GM23338 (cell line): ENCODE measurements around the gene RHOH. TPM values are rescaled to one million over a fixed set of nuclear protein-coding genes. Genes with fewer than 3 reads are reported as not detected.

Source experiments
- ATAC-seq: fragments of 200-7000 bp; cut with Tn5 transposase; 3 replicates; pipeline ENCODE4 v1.9.1; 2020
- DNase-seq: peaks from one replicate; pipeline ENCODE4 v3.0.0-alpha.2; 2015; ENCODE audit warnings: low spot score
- H2AFZ ChIP-seq: fragments of 200-600 bp; sonication (generic); 2 replicates; pipeline ENCODE4 v1.8.0; 2016; ENCODE audit warnings: antibody characterized with exemption, mild to moderate bottlenecking, moderate library complexity
- H3F3A ChIP-seq: fragments of 200-600 bp; sonication (generic); replicated peaks from 2 replicates; pipeline ENCODE4 v1.8.0; 2017; ENCODE audit warnings: antibody characterized with exemption, mixed run types, low read depth
- H3K27ac ChIP-seq: fragments of 200-600 bp; sonication (generic); 2 replicates; pipeline ENCODE4 v1.6.1; 2016; ENCODE audit warnings: low read depth
- H3K27me3 ChIP-seq: fragments of 200-600 bp; sonication (generic); 2 replicates; pipeline ENCODE4 v1.8.0; 2016; ENCODE audit warnings: mild to moderate bottlenecking, mixed run types, moderate library complexity; ENCODE audit not compliant: insufficient read depth
- H3K36me3 ChIP-seq: fragments of 200-600 bp; sonication (generic); 2 replicates; pipeline ENCODE4 v1.8.0; 2016; ENCODE audit warnings: mild to moderate bottlenecking; ENCODE audit not compliant: insufficient read depth
- H3K4me1 ChIP-seq: fragments of 200-600 bp; sonication (generic); 2 replicates; pipeline ENCODE4 v1.8.0; 2016; ENCODE audit warnings: mild to moderate bottlenecking, moderate library complexity; ENCODE audit not compliant: insufficient read depth
- H3K4me2 ChIP-seq: fragments of 200-600 bp; sonication (generic); 2 replicates; pipeline ENCODE4 v1.7.1; 2017; ENCODE audit warnings: mixed run types
- H3K4me3 ChIP-seq: fragments of 200-600 bp; sonication (generic); 2 replicates; pipeline ENCODE4 v1.6.1; 2016; ENCODE audit warnings: mixed run types
- H3K79me2 ChIP-seq: fragments of 200-600 bp; sonication (generic); replicated peaks from 2 replicates; pipeline ENCODE4 v1.8.0; 2017; ENCODE audit warnings: mild to moderate bottlenecking; ENCODE audit not compliant: insufficient read depth
- H3K9me2 ChIP-seq: fragments of 200-600 bp; sonication (generic); 2 replicates; pipeline ENCODE4 v1.8.0; 2017; ENCODE audit not compliant: insufficient read depth
- H4K20me1 ChIP-seq: fragments of 200-600 bp; sonication (generic); replicated peaks from 2 replicates; pipeline ENCODE4 v1.8.0; 2017; ENCODE audit warnings: mild to moderate bottlenecking; ENCODE audit not compliant: insufficient read depth
- H3K27ac Mint-ChIP-seq: 2 replicates; pipeline ENCODE4 v1.8.0; 2020; ENCODE audit warnings: inconsistent platforms, mild to moderate bottlenecking, moderate library complexity, mixed read lengths
- H3K27me3 Mint-ChIP-seq: 3 replicates; pipeline ENCODE4 v1.8.0; 2022; ENCODE audit warnings: low read depth, mild to moderate bottlenecking, moderate library complexity, mixed read lengths, inconsistent platforms; ENCODE audit not compliant: insufficient read depth, poor library complexity
- H3K36me3 Mint-ChIP-seq: 3 replicates; pipeline ENCODE4 v1.8.0; 2021; ENCODE audit warnings: low read depth, mild to moderate bottlenecking, inconsistent platforms, moderate library complexity, mixed read lengths
- H3K4me1 Mint-ChIP-seq: 3 replicates; pipeline ENCODE4 v1.8.0; 2020; ENCODE audit warnings: mild to moderate bottlenecking, inconsistent platforms, mixed read lengths
- H3K4me3 Mint-ChIP-seq: 3 replicates; pipeline ENCODE4 v1.8.0; 2021; ENCODE audit warnings: moderate library complexity, mild to moderate bottlenecking, inconsistent platforms, mixed read lengths
- H3K9me3 Mint-ChIP-seq: 3 replicates; pipeline ENCODE4 v1.8.0; 2020; ENCODE audit warnings: moderate library complexity, mild to moderate bottlenecking, inconsistent platforms, mixed read lengths
- EZH2phosphoT487 ChIP-seq: fragments of 200-600 bp; sonication (generic); IDR thresholded peaks from one replicate; pipeline ENCODE4 v1.8.1; 2018; ENCODE audit warnings: antibody characterized with exemption; ENCODE audit not compliant: unreplicated experiment
- NANOG ChIP-seq: IDR thresholded peaks from 2 replicates; pipeline ENCODE4 v1.6.1; 2016; ENCODE audit warnings: antibody characterized with exemption, borderline replicate concordance
- POLR2AphosphoS5 ChIP-seq: IDR thresholded peaks from 2 replicates; pipeline ENCODE4 v1.6.1; 2016; ENCODE audit warnings: antibody characterized with exemption, low read depth
- REST ChIP-seq: IDR thresholded peaks from one replicate; pipeline ENCODE4 v1.6.1; 2018; ENCODE audit warnings: antibody characterized with exemption; ENCODE audit not compliant: unreplicated experiment
- STAT1 ChIP-seq: IDR thresholded peaks from one replicate; pipeline ENCODE4 v1.6.1; 2016; ENCODE audit warnings: antibody characterized with exemption; ENCODE audit not compliant: unreplicated experiment
- ZNF114 ChIP-seq: fragments of 250-450 bp; sonication (Bioruptor Pico); IDR thresholded peaks from 2 replicates; pipeline ENCODE4 v1.5.0; 2020; ENCODE audit warnings: mild to moderate bottlenecking, moderate library complexity
- ZNF331 ChIP-seq: fragments of 250-450 bp; sonication (Bioruptor Pico); IDR thresholded peaks from 2 replicates; pipeline ENCODE4 v1.5.0; 2020; ENCODE audit warnings: low read depth, mild to moderate bottlenecking, moderate library complexity
- ZNF462 ChIP-seq: fragments of 250-450 bp; sonication (Bioruptor Pico); IDR thresholded peaks from 2 replicates; pipeline ENCODE4 v1.5.0; 2020; ENCODE audit warnings: mild to moderate bottlenecking, moderate library complexity
- polyA plus RNA-seq: library from polyadenylated mRNA; unstranded; fragments of >200 nt; fragmentation: Nextera tagmentation; extraction: Ambion mirVana; gene quantifications from 2 replicates; pipeline ENCODE4 v1.2.1, GENCODE V29; 2016
- total RNA-seq: library from RNA; depleted of rRNA; stranded (reverse); fragments of >200 nt; shearing (Covaris generic); gene quantifications from 2 replicates; pipeline ENCODE4 v1.2.3, GENCODE V29; 2014

The RHOH gene
- total and polyA plus RNA-seq, 2 experiments from 2014 or later = 2.2 to 3.7 TPM

- H3K79me2 ChIP-seq = no peaks in the 10 kb centered on the region
- no peak overlapping the region for H3K27ac ChIP-seq
- Mint-ChIP-seq H3K4me1 (peaks cover 20% of the 10 kb centered on the region), H3K36me3 (no peaks in the 10 kb centered on the region; the same call in 2 of the 3 replicates), H3K27ac (no peak overlapping the region), H3K4me3 (no peak overlapping the region), H3K27me3 (peaks cover 2% of the 10 kb centered on the region), H3K9me3 (no peaks in the 10 kb centered on the region)
- no peak for DNase-seq
- H3K4me1 ChIP-seq = peaks cover 8% of the 10 kb centered on the region
- no peaks in the 10 kb centered on the region for H3K36me3 ChIP-seq
- H3K4me2 ChIP-seq = no peak overlapping the region
- H3F3A ChIP-seq = no peaks in the 10 kb centered on the region
- TF ChIP-seq NANOG = no peak
- TF ChIP-seq EZH2phosphoT487 = no peak
- no peak for TF ChIP-seq ZNF114
- no peak for TF ChIP-seq ZNF331 (CRISPR knock-in tag)
- no peak for TF ChIP-seq REST
- no peaks in the 10 kb centered on the region for H4K20me1 ChIP-seq
- no peak overlapping the region for H2AFZ ChIP-seq
- H3K9me2 ChIP-seq = no peaks in the 10 kb centered on the region
- no peak overlapping the region for H3K4me3 ChIP-seq
- ATAC-seq = no peak
- no peaks in the 10 kb centered on the region for H3K27me3 ChIP-seq
These were observed 12.6 kb downstream of the RHOH start for GRCh38 chr4:40209401-40209800.

DNA sequence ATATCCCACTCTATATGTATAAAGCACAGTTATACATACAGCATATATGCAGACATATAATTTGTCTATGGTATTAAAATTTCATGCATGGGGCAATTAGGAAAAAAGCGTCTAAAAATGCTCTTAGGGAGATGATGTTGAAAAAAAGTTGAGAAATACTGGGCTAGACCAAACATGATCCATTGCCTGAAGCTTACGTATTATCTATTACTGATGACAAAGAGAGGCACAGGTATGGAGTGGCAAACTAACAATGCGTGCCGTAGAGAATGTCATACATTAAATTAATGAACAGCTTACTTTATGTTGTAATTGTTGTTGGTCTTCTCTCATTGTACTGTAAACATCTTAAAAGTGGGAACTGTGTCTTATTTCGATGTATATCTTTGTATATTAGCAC lies 13.9 kb downstream of the RHOH start:
- H3K9me2 ChIP-seq = no peaks in the 10 kb centered on the region
- no peak for TF ChIP-seq ZNF114
- no peak for TF ChIP-seq ZNF462 (CRISPR knock-in tag)
- TF ChIP-seq POLR2AphosphoS5 = no peak
- no peak for TF ChIP-seq STAT1
- no peak for TF ChIP-seq REST

More for the DNA sequence above, 13.9 kb downstream of the RHOH start:
- DNase-seq = no peak
- peaks cover 8% of the 10 kb centered on the region for H3K4me1 ChIP-seq
- Mint-ChIP-seq H3K36me3 (no peaks in the 10 kb centered on the region; the same call in 2 of the 3 replicates), H3K4me3 (no peak overlapping the region), H3K4me1 (peaks cover 15% of the 10 kb centered on the region), H3K27ac (no peak overlapping the region), H3K27me3 (peaks cover 2% of the 10 kb centered on the region), H3K9me3 (no peaks in the 10 kb centered on the region)
- H3K4me2 ChIP-seq = no peak overlapping the region
- H3K27ac ChIP-seq = no peak overlapping the region
- H3K4me3 ChIP-seq = no peak overlapping the region
- no peak for ATAC-seq
- H3K79me2 ChIP-seq = no peaks in the 10 kb centered on the region
- no peaks in the 10 kb centered on the region for H3K27me3 ChIP-seq
- no peak overlapping the region for H2AFZ ChIP-seq
- H4K20me1 ChIP-seq = no peaks in the 10 kb centered on the region
- no peaks in the 10 kb centered on the region for H3K36me3 ChIP-seq
- no peaks in the 10 kb centered on the region for H3F3A ChIP-seq
